Colonic mucosa (tissue), 4 donors: ENCODE data around the gene SERPINI1. TPM values are rescaled to one million over a fixed set of nuclear protein-coding genes. Genes with fewer than 3 reads are reported as not detected.

ENCODE experiments used
- DNase-seq: peaks from one replicate; pipeline ENCODE4 v3.0.0-alpha.2; 2020
- H3K27ac ChIP-seq: fragments of 200-600 bp; one replicate; pipeline ENCODE4 v1.8.0; 2021
- H3K27me3 ChIP-seq: fragments of 200-600 bp; one replicate; pipeline ENCODE4 v1.8.0; 2021
- H3K36me3 ChIP-seq: fragments of 200-600 bp; one replicate; pipeline ENCODE4 v1.8.0; 2021
- H3K4me1 ChIP-seq: fragments of 200-600 bp; one replicate; pipeline ENCODE4 v1.8.0; 2021; ENCODE audit warnings: mild to moderate bottlenecking
- H3K4me3 ChIP-seq: fragments of 200-600 bp; one replicate; pipeline ENCODE4 v1.8.0; 2021
- H3K9ac ChIP-seq, 2 donors: one replicate each; pipeline ENCODE4 v1.7.0; 2013; ENCODE audit warnings: control low read depth in 2 of 2, low read depth in 2 of 2, low read length in 2 of 2
- H3K9me3 ChIP-seq: fragments of 200-600 bp; one replicate; pipeline ENCODE4 v1.8.0; 2021
- CTCF ChIP-seq: fragments of 200-600 bp; IDR thresholded peaks from one replicate; pipeline ENCODE4 v1.8.0; 2022; ENCODE audit warnings: antibody characterized with exemption, mild to moderate bottlenecking
- intact Hi-C: fragments of 100-400 bp; cut with DNase I; formaldehyde crosslinking; loops from one replicate; pipeline ENCODE4 v1.14.1; 2022
- total RNA-seq, 2 donors: library from RNA; stranded (reverse); fragmentation: NEBNext Ultra II Directional in 1 of 2; extraction: Animal tissue kit (Norgen Biotek cat#: 25700) in 1 of 2; gene quantifications; one replicate each; pipeline ENCODE4 v1.2.1, GENCODE V29; 2021
- donor health status: healthy.
- donor health status: DM: no; HTN: no; CAD: no.
- donor health status: DM: no; HTN: no; CAD: no.

The SERPINI1 gene
- total RNA-seq, 2 donors from 2014 or later = 1.1 to 1.3 TPM

GRCh38 chr3:167705840-167706239 lies 29.7 kb upstream of the SERPINI1 start:
- intact Hi-C loops = no loop called here
- no peak for TF ChIP-seq CTCF
- no peaks in the 10 kb centered on the region for H3K27me3 ChIP-seq
- no peak overlapping the region for H3K27ac ChIP-seq
- no peak overlapping the region for H3K4me3 ChIP-seq
- no peak overlapping the region for H3K9ac ChIP-seq
- no peaks in the 10 kb centered on the region for H3K36me3 ChIP-seq
- no peak for DNase-seq
- H3K4me1 ChIP-seq = no peaks in the 10 kb centered on the region
- no peaks in the 10 kb centered on the region for H3K9me3 ChIP-seq

- no peaks in the 10 kb centered on the region for H3K9me3 ChIP-seq
- no peak overlapping the region for H3K9ac ChIP-seq
- TF ChIP-seq CTCF = no peak
- no peaks in the 10 kb centered on the region for H3K4me1 ChIP-seq
- DNase-seq = no peak
- no peak overlapping the region for H3K27ac ChIP-seq
- H3K27me3 ChIP-seq = no peaks in the 10 kb centered on the region
- no peaks in the 10 kb centered on the region for H3K36me3 ChIP-seq
- intact Hi-C loops = no loop called here
- no peak overlapping the region for H3K4me3 ChIP-seq
Measured at GRCh38 chr3:167709690-167710089, 25.8 kb upstream of the SERPINI1 start.

GRCh38 chr3:167710552-167710951 lies 25.0 kb upstream of the SERPINI1 start:
- H3K9me3 ChIP-seq = no peaks in the 10 kb centered on the region
- no peaks in the 10 kb centered on the region for H3K4me1 ChIP-seq
- no peaks in the 10 kb centered on the region for H3K36me3 ChIP-seq
- intact Hi-C loops = no loop called here
- H3K27ac ChIP-seq = no peak overlapping the region
- H3K4me3 ChIP-seq = no peak overlapping the region
- DNase-seq = no peak
- H3K27me3 ChIP-seq = no peaks in the 10 kb centered on the region
- no peak overlapping the region for H3K9ac ChIP-seq
- no peak for TF ChIP-seq CTCF

- Histone ChIP-seq H3K27me3 (no peaks in the 10 kb centered on the region), H3K4me3 (no peak overlapping the region), H3K27ac (no peak overlapping the region), H3K4me1 (no peaks in the 10 kb centered on the region), H3K9ac (no peak overlapping the region), H3K9me3 (no peaks in the 10 kb centered on the region), H3K36me3 (no peaks in the 10 kb centered on the region)
- no peak for TF ChIP-seq CTCF
- intact Hi-C loops = no loop called here
- no peak for DNase-seq
Measured at GRCh38 chr3:167711439-167711838, 24.1 kb upstream of the SERPINI1 start.

GRCh38 chr3:167712445-167712844 lies 23.1 kb upstream of the SERPINI1 start:
- Histone ChIP-seq H3K36me3 (no peaks in the 10 kb centered on the region), H3K4me1 (no peaks in the 10 kb centered on the region), H3K27me3 (no peaks in the 10 kb centered on the region), H3K27ac (no peak overlapping the region), H3K4me3 (no peak overlapping the region), H3K9ac (no peak overlapping the region), H3K9me3 (no peaks in the 10 kb centered on the region)
- no peak for TF ChIP-seq CTCF
- no peak for DNase-seq
- intact Hi-C loops = no loop called here

- Histone ChIP-seq H3K27me3 (no peaks in the 10 kb centered on the region), H3K4me1 (no peaks in the 10 kb centered on the region), H3K9ac (no peak overlapping the region), H3K27ac (no peak overlapping the region), H3K9me3 (no peaks in the 10 kb centered on the region), H3K4me3 (no peak overlapping the region), H3K36me3 (no peaks in the 10 kb centered on the region)
- intact Hi-C loops = no loop called here
- no peak for TF ChIP-seq CTCF
- no peak for DNase-seq
Measured at GRCh38 chr3:167714871-167715270, 20.6 kb upstream of the SERPINI1 start.
